ENCODE measurements around the gene CFAP65.

CFAP65 gene

GRCh38 chr2:218992703-218993344 is 48.5 kb downstream of the CFAP65 start:
- no peak overlapping the region for H3K4me3 ChIP-seq (ENCODE audit: low read depth, low read length)
- TF ChIP-seq, protein P1, sequence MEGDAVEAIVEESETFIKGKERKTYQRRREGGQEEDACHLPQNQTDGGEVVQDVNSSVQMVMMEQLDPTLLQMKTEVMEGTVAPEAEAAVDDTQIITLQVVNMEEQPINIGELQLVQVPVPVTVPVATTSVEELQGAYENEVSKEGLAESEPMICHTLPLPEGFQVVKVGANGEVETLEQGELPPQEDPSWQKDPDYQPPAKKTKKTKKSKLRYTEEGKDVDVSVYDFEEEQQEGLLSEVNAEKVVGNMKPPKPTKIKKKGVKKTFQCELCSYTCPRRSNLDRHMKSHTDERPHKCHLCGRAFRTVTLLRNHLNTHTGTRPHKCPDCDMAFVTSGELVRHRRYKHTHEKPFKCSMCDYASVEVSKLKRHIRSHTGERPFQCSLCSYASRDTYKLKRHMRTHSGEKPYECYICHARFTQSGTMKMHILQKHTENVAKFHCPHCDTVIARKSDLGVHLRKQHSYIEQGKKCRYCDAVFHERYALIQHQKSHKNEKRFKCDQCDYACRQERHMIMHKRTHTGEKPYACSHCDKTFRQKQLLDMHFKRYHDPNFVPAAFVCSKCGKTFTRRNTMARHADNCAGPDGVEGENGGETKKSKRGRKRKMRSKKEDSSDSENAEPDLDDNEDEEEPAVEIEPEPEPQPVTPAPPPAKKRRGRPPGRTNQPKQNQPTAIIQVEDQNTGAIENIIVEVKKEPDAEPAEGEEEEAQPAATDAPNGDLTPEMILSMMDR (IDR thresholded peaks at IDR 0.05; ENCODE audit: low read depth, low read length, missing control alignments): no peak
- no peak for DNase-seq (ENCODE audit: low read depth)

- H3K4me3 ChIP-seq (ENCODE audit: low read depth, low read length): no peak overlapping the region
- DNase-seq (ENCODE audit: low read depth): no peak
- TF ChIP-seq, protein P1 (IDR thresholded peaks at IDR 0.05; ENCODE audit: low read depth, low read length, missing control alignments): no peak
These were observed 49.1 kb downstream of the CFAP65 start for GRCh38 chr2:218992196-218992595.

DNA sequence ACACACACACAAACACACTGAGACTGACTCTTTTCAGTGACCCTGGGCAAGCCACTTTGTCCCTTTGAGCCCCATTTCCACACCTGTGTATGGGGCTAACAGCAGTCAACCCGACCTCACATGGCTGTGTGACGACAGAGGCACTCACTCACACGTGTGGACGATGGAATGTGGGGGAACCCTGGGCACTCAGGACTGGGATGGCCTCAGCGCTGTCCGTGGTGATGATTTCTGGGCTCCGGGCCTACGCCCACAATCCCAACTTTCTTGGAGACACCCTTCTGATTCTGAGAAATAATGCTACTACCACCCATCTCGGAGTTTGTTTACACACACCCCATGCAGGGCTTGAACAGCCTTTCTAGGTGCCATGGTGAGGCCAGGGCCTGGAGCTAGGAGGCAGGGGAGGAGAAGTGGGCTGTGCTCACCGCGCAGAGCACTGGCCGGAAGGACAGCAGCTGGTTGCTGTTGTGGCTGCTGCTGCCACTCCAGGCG is 49.6 kb downstream of the CFAP65 start:
- H3K4me3 ChIP-seq (ENCODE audit: low read depth, low read length): no peak overlapping the region
- TF ChIP-seq, protein P1 (IDR thresholded peaks at IDR 0.05; ENCODE audit: low read depth, low read length, missing control alignments): no peak
- no peak for DNase-seq (ENCODE audit: low read depth)

- TF ChIP-seq, protein P1 (IDR thresholded peaks at IDR 0.05; ENCODE audit: low read depth, low read length, missing control alignments): no peak
- H3K4me3 ChIP-seq (ENCODE audit: low read depth, low read length): no peak overlapping the region
- no peak for DNase-seq (ENCODE audit: low read depth)
These were observed 50.7 kb downstream of the CFAP65 start for GRCh38 chr2:218990612-218991011.

DNA sequence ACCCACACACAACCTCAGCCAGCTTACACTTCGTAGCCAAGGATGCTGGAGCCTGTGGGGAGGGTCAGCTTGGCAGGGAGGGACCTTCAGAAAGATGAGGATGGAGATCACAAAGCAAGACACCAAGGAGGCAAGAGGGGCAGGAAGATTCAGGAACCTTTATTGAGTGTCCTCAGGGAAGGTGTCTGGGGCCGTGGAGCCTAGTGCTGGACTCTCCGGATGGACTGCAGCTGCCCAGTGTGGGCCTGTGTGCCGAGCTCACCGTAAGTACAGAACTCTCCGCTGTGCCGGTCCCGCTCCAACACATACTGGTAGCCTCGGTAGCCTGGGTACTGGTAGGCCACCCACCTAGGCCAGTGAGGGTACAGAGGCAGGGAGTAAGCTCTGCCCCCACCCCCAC is 51.3 kb downstream of the CFAP65 start:
- no peak overlapping the region for H3K4me3 ChIP-seq (ENCODE audit: low read depth, low read length)
- TF ChIP-seq, protein P1 (IDR thresholded peaks at IDR 0.05; ENCODE audit: low read depth, low read length, missing control alignments): no peak
- DNase-seq (ENCODE audit: low read depth): no peak

DNA sequence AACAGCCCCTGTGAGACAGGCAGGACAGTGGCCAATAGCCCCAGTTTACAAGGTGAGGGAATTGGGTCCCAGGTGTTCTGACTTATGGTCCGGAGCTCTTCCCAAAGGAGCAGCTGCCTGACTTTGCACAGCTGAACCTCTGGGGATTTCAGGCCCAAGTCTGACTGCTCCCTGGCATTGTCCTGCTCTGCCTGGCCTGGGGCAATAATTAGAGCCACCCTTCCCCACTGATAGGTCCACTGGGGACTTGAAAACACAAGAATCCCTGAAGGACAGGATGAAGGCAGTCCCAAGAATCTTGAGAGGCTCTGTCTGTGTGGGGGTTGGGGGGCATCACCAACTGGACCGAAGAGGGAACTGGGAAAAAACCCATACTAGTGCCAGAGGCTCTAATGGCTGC is 52.7 kb downstream of the CFAP65 start:
- no peak for DNase-seq (ENCODE audit: low read depth)

More for the DNA sequence above, 52.7 kb downstream of the CFAP65 start:
- H3K4me3 ChIP-seq (ENCODE audit: low read depth, low read length): no peak overlapping the region
- TF ChIP-seq, protein P1 (IDR thresholded peaks at IDR 0.05; ENCODE audit: low read depth, low read length, missing control alignments): no peak
